H9 (cell line): ENCODE measurements around the gene NCEH1. TPM values are rescaled to one million over a fixed set of nuclear protein-coding genes. Genes with fewer than 3 reads are reported as not detected.

Experiments
- DNase-seq: peaks from one replicate; pipeline ENCODE4 v3.0.0-alpha.2; 2017
- H2AFZ ChIP-seq: one replicate; pipeline ENCODE4 v1.6.1; 2013; ENCODE audit warnings: mild to moderate bottlenecking, low read length, control low read depth, moderate library complexity
- H2AK5ac ChIP-seq: 2 replicates; pipeline ENCODE4 v1.6.1; 2013; ENCODE audit warnings: low read length, control low read depth, mixed read lengths; ENCODE audit not compliant: insufficient read length
- H2BK120ac ChIP-seq: one replicate; pipeline ENCODE4 v1.6.1; 2013; ENCODE audit warnings: low read depth, mild to moderate bottlenecking, low read length, control low read depth, inconsistent platforms; ENCODE audit not compliant: poor library complexity, severe bottlenecking
- H2BK12ac ChIP-seq: 2 replicates; pipeline ENCODE4 v1.6.1; 2013; ENCODE audit warnings: low read length, control low read depth, mixed read lengths, low read depth; ENCODE audit not compliant: insufficient read length
- H2BK15ac ChIP-seq: 2 replicates; pipeline ENCODE4 v1.6.1; 2013; ENCODE audit warnings: low read depth, low read length, control low read depth
- H2BK20ac ChIP-seq: one replicate; pipeline ENCODE4 v1.6.1; 2013; ENCODE audit warnings: low read depth, mild to moderate bottlenecking, low read length, control low read depth, inconsistent platforms; ENCODE audit not compliant: poor library complexity, severe bottlenecking
- H2BK5ac ChIP-seq: 2 replicates; pipeline ENCODE4 v1.6.1; 2013; ENCODE audit warnings: low read length, control low read depth, mixed read lengths; ENCODE audit not compliant: insufficient read length
- H3K14ac ChIP-seq: 2 replicates; pipeline ENCODE4 v1.6.1; 2013; ENCODE audit warnings: low read length, control low read depth; ENCODE audit not compliant: insufficient read depth
- H3K18ac ChIP-seq: 2 replicates; pipeline ENCODE4 v1.6.1; 2013; ENCODE audit warnings: low read depth, mild to moderate bottlenecking, mixed read lengths, low read length, control low read depth; ENCODE audit not compliant: insufficient read length
- H3K23ac ChIP-seq: 2 replicates; pipeline ENCODE4 v1.6.1; 2013; ENCODE audit warnings: low read length, control low read depth, mixed read lengths, low read depth; ENCODE audit not compliant: insufficient read length
- H3K23me2 ChIP-seq: 2 replicates; pipeline ENCODE4 v1.6.1; 2013; ENCODE audit warnings: low read depth, mild to moderate bottlenecking, mixed read lengths, low read length, control low read depth; ENCODE audit not compliant: insufficient read length, poor library complexity, severe bottlenecking
- H3K27ac ChIP-seq: 2 replicates; pipeline ENCODE4 v1.5.1; 2013; ENCODE audit warnings: low read length, control low read depth, mixed read lengths, low read depth; ENCODE audit not compliant: insufficient read length
- H3K27me3 ChIP-seq: 2 replicates; pipeline ENCODE4 v1.6.1; 2013; ENCODE audit warnings: low read length, control low read depth, inconsistent platforms; ENCODE audit not compliant: insufficient read depth
- H3K4ac ChIP-seq: 2 replicates; pipeline ENCODE4 v1.6.1; 2013; ENCODE audit warnings: low read depth, mild to moderate bottlenecking, control low read depth, inconsistent platforms, low read length, moderate library complexity
- H3K4me1 ChIP-seq: 2 replicates; pipeline ENCODE4 v1.6.1; 2013; ENCODE audit warnings: low read length, control low read depth, inconsistent platforms; ENCODE audit not compliant: insufficient read depth
- H3K4me2 ChIP-seq: 2 replicates; pipeline ENCODE4 v1.6.1; 2013; ENCODE audit warnings: low read length, control low read depth, mixed read lengths; ENCODE audit not compliant: insufficient read length, insufficient read depth
- H3K56ac ChIP-seq: 2 replicates; pipeline ENCODE4 v1.6.1; 2013; ENCODE audit warnings: low read depth, mild to moderate bottlenecking, mixed read lengths, low read length, control low read depth; ENCODE audit not compliant: insufficient read length
- H3K79me1 ChIP-seq: 2 replicates; pipeline ENCODE4 v1.6.1; 2013; ENCODE audit warnings: low read depth, mild to moderate bottlenecking, moderate library complexity, low read length, control low read depth, inconsistent platforms; ENCODE audit not compliant: insufficient read depth, poor library complexity, severe bottlenecking
- H3K79me2 ChIP-seq: 2 replicates; pipeline ENCODE4 v1.6.1; 2013; ENCODE audit warnings: low read length, control low read depth, inconsistent platforms; ENCODE audit not compliant: insufficient read depth
- H3K9ac ChIP-seq: 2 replicates; pipeline ENCODE4 v1.6.1; 2013; ENCODE audit warnings: low read length, control low read depth, mixed read lengths; ENCODE audit not compliant: insufficient read length; ENCODE audit errors: extremely low read depth
- H3K9me3 ChIP-seq: one replicate; pipeline ENCODE4 v1.6.1; 2013; ENCODE audit warnings: low read depth, low read length, inconsistent platforms; ENCODE audit not compliant: control insufficient read depth
- H3T11ph ChIP-seq: one replicate; pipeline ENCODE4 v1.6.1; 2013; ENCODE audit warnings: mild to moderate bottlenecking, low read length, control low read depth, inconsistent platforms
- H4K20me1 ChIP-seq: one replicate; pipeline ENCODE4 v1.6.1; 2013; ENCODE audit not compliant: control insufficient read depth, insufficient read length, insufficient read depth
- H4K5ac ChIP-seq: 2 replicates; pipeline ENCODE4 v1.6.1; 2013; ENCODE audit warnings: low read depth, mild to moderate bottlenecking, mixed read lengths, low read length, control low read depth; ENCODE audit not compliant: insufficient read length
- H4K8ac ChIP-seq: replicated peaks from 2 replicates; pipeline ENCODE4 v1.6.1; 2013; ENCODE audit warnings: low read length, control low read depth, mixed read lengths, low read depth; ENCODE audit not compliant: insufficient read length
- H4K91ac ChIP-seq: 2 replicates; pipeline ENCODE4 v1.6.1; 2013; ENCODE audit warnings: low read depth, mild to moderate bottlenecking, moderate library complexity, mixed read lengths, low read length, control low read depth; ENCODE audit not compliant: insufficient read length
- H3K27ac Mint-ChIP-seq, 3 experiments: 2 replicates in 2 of 3; 3 replicates in 1 of 3; pipeline ENCODE4 v1.8.0; 2020 to 2021; ENCODE audit warnings: mixed read lengths in 3 of 3, mild to moderate bottlenecking in 1 of 3, moderate library complexity in 1 of 3
- H3K27me3 Mint-ChIP-seq: 2 replicates; pipeline ENCODE4 v1.8.0; 2021; ENCODE audit warnings: low read depth, mild to moderate bottlenecking, moderate library complexity, mixed read lengths
- H3K36me3 Mint-ChIP-seq, 3 experiments: 2 replicates in 2 of 3; 3 replicates in 1 of 3; pipeline ENCODE4 v1.8.0; 2020 to 2021; ENCODE audit warnings: low read depth in 3 of 3, mixed read lengths in 3 of 3; ENCODE audit not compliant: insufficient read depth in 1 of 3
- H3K4me1 Mint-ChIP-seq, 2 experiments: 2 replicates each; pipeline ENCODE4 v1.8.0; 2020; ENCODE audit warnings: mixed read lengths in 2 of 2
- H3K4me3 Mint-ChIP-seq, 2 experiments: 2 replicates in 1 of 2; 3 replicates in 1 of 2; pipeline ENCODE4 v1.8.0; 2020 to 2021; ENCODE audit warnings: mild to moderate bottlenecking in 2 of 2, mixed read lengths in 2 of 2, moderate library complexity in 1 of 2
- H3K9me3 Mint-ChIP-seq, 2 experiments: 2 replicates in 1 of 2; 3 replicates in 1 of 2; pipeline ENCODE4 v1.8.0; 2020; ENCODE audit warnings: mild to moderate bottlenecking in 2 of 2, mixed read lengths in 2 of 2, moderate library complexity in 1 of 2
- CTCF ChIP-seq: fragments of 200-600 bp; sonication (generic); conservative IDR thresholded peaks from 3 replicates; pipeline ENCODE4 v1.8.0; 2021; ENCODE audit warnings: antibody characterized with exemption, mild to moderate bottlenecking
- WGBS: extraction: QIAGEN DNeasy Blood & Tissue Kit; methylation state at CpG from one replicate; pipeline ENCODE4 v1.1.7; 2013; ENCODE audit warnings: missing lambda C conversion rate, low lambda C conversion rate, mixed read lengths; ENCODE audit not compliant: insufficient read length; ENCODE audit errors: extremely low coverage; 5-methylcytosine and 5-hydroxymethylcytosine counted together
- total RNA-seq: library from RNA; stranded (reverse); gene quantifications from 2 replicates; pipeline ENCODE4 v1.2.1, GENCODE V29; 2021

NCEH1 gene
- total RNA-seq, 1 experiment from 2014 or later: 2.3 TPM

DNA sequence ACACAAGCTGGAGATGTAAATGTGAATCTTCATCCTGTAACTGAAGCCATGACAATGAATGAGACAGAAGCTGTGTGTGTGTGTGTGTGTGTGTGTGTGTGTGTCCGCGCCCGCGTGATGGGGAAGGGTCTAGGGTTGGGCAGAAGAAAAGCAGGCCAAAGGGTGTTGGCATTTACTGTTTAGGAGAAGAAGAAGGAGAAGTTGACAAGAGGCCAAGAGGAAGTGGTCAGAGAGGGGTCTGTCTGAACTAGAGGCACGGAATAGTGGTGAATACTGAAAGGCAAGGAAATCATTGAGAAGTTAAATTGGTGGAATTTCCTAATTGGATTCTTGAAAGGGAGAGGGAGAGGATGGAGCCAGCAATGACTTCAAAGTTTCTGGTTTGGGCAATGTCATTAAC, 5.6 kb upstream of the NCEH1 start:
- Histone ChIP-seq H3K79me2 (no peaks in the 10 kb centered on the region), H2AFZ (no peak overlapping the region), H3K4me1 (no peaks in the 10 kb centered on the region), H3K27me3 (no peaks in the 10 kb centered on the region), H2BK20ac (no peak overlapping the region), H2AK5ac (no peak overlapping the region), H3K27ac (no peak overlapping the region), H4K20me1 (no peaks in the 10 kb centered on the region), H3K14ac (no peak overlapping the region), H3K9me3 (no peaks in the 10 kb centered on the region), H3K4ac (no peak overlapping the region), H3K4me2 (no peak overlapping the region), H3T11ph (no peak overlapping the region), H3K18ac (no peak overlapping the region), H4K8ac (no peak overlapping the region), H3K79me1 (no peaks in the 10 kb centered on the region), H3K23me2 (no peaks in the 10 kb centered on the region), H2BK15ac (no peak overlapping the region), H2BK12ac (no peak overlapping the region), H4K5ac (no peak overlapping the region), H3K23ac (no peak overlapping the region), H2BK5ac (no peak overlapping the region), H3K9ac (no peak overlapping the region), H3K56ac (no peak overlapping the region), H2BK120ac (no peak overlapping the region), H4K91ac (no peak overlapping the region)
- no CpG with 5 or more reads among the region's 5 CpGs for WGBS
- peaks cover 8 to 9% of the 10 kb centered on the region in 2 experiments for H3K4me1 Mint-ChIP-seq
- peaks cover 8% of the 10 kb centered on the region for H3K27me3 Mint-ChIP-seq
- no peak for DNase-seq
- no peak overlapping the region for H3K4me3 Mint-ChIP-seq
- H3K36me3 Mint-ChIP-seq: peaks cover 10 to 16% (median 11%) of the 10 kb centered on the region in 3 experiments; a peak in 6 of 7 replicates
- TF ChIP-seq CTCF: no peak
- H3K9me3 Mint-ChIP-seq: peaks cover 20 to 23% of the 10 kb centered on the region in 2 experiments
- H3K27ac Mint-ChIP-seq: no peak overlapping the region
